Mesenchymal stem cell (in vitro differentiated cells and primary cell): Measurements from ENCODE around the gene UBE2L5.

Experiments used
- DNase-seq: peaks from one replicate; pipeline ENCODE4 v3.0.0-alpha.2; 2013
- H2AFZ ChIP-seq: one replicate; pipeline ENCODE4 v1.6.1; 2013; ENCODE audit warnings: low read depth, mild to moderate bottlenecking, control low read depth, inconsistent platforms, low read length, moderate library complexity
- H2AK5ac ChIP-seq: 2 replicates; pipeline ENCODE4 v1.6.1; 2013; ENCODE audit warnings: low read length, moderate library complexity, mild to moderate bottlenecking, inconsistent platforms; ENCODE audit not compliant: severe bottlenecking
- H2BK120ac ChIP-seq: one replicate; pipeline ENCODE4 v1.6.1; 2013; ENCODE audit warnings: low read depth, mild to moderate bottlenecking, inconsistent platforms, low read length, moderate library complexity
- H2BK12ac ChIP-seq, 2 experiments: one replicate each; pipeline ENCODE4 v1.6.1; 2013; ENCODE audit warnings: inconsistent platforms in 2 of 2, low read length in 2 of 2, mild to moderate bottlenecking in 2 of 2, moderate library complexity in 2 of 2, control low read depth in 1 of 2
- H2BK15ac ChIP-seq: one replicate; pipeline ENCODE4 v1.6.1; 2013; ENCODE audit warnings: mild to moderate bottlenecking, low read depth, inconsistent platforms; ENCODE audit not compliant: poor library complexity, severe bottlenecking
- H2BK5ac ChIP-seq: 2 replicates; pipeline ENCODE4 v1.6.1; 2013; ENCODE audit warnings: low read depth, mild to moderate bottlenecking, low read length, control low read depth, inconsistent platforms; ENCODE audit not compliant: poor library complexity, severe bottlenecking
- H3K14ac ChIP-seq, 2 experiments: one replicate each; pipeline ENCODE4 v1.6.1; 2013; ENCODE audit warnings: inconsistent platforms in 2 of 2, low read length in 2 of 2, control low read depth in 1 of 2, mild to moderate bottlenecking in 1 of 2, moderate library complexity in 1 of 2
- H3K18ac ChIP-seq, 2 experiments: one replicate each; pipeline ENCODE4 v1.6.1; 2013; ENCODE audit warnings: inconsistent platforms in 2 of 2, low read length in 2 of 2, control low read depth in 1 of 2, low read depth in 1 of 2, mild to moderate bottlenecking in 1 of 2
- H3K23ac ChIP-seq, 2 experiments: one replicate each; pipeline ENCODE4 v1.6.1; 2013; ENCODE audit warnings: inconsistent platforms in 2 of 2, low read length in 2 of 2, mild to moderate bottlenecking in 2 of 2, moderate library complexity in 2 of 2, control low read depth in 1 of 2
- H3K27ac ChIP-seq: 2 replicates; pipeline ENCODE4 v1.5.1; 2013; ENCODE audit warnings: mild to moderate bottlenecking, moderate library complexity, low read length, control low read depth, inconsistent platforms; ENCODE audit not compliant: poor library complexity, severe bottlenecking
- H3K27me3 ChIP-seq, 2 experiments: 2 replicates each; pipeline versions ENCODE4 v1.6.1 to v1.7.0; 2013; ENCODE audit warnings: low read length in 2 of 2, mild to moderate bottlenecking in 2 of 2, moderate library complexity in 2 of 2, control low read depth in 1 of 2, inconsistent platforms in 1 of 2; ENCODE audit not compliant: control insufficient read depth in 1 of 2, insufficient read depth in 1 of 2
- H3K36me3 ChIP-seq, 2 experiments: 2 replicates each; pipeline versions ENCODE4 v1.6.1 to v1.7.0; 2013; ENCODE audit warnings: low read length in 2 of 2, control low read depth in 1 of 2, inconsistent platforms in 1 of 2, low read depth in 1 of 2, mild to moderate bottlenecking in 1 of 2; ENCODE audit not compliant: insufficient read depth in 2 of 2, control insufficient read depth in 1 of 2
- H3K4ac ChIP-seq, 2 experiments: one replicate each; pipeline ENCODE4 v1.6.1; 2013; ENCODE audit warnings: inconsistent platforms in 2 of 2, low read length in 2 of 2, mild to moderate bottlenecking in 2 of 2, moderate library complexity in 2 of 2, control low read depth in 1 of 2, low read depth in 1 of 2
- H3K4me1 ChIP-seq: 2 replicates; pipeline ENCODE4 v1.6.1; 2013; ENCODE audit warnings: low read depth, low read length, control low read depth; ENCODE audit not compliant: control insufficient read depth, insufficient read depth
- H3K4me2 ChIP-seq: 2 replicates; pipeline ENCODE4 v1.6.1; 2013; ENCODE audit warnings: low read length, mild to moderate bottlenecking, inconsistent platforms; ENCODE audit not compliant: poor library complexity, severe bottlenecking
- H3K4me3 ChIP-seq, 2 experiments: 2 replicates each; pipeline versions ENCODE4 v1.5.1 to v1.7.0; 2013; ENCODE audit warnings: low read length in 2 of 2, mild to moderate bottlenecking in 2 of 2, control low read depth in 1 of 2, low read depth in 1 of 2; ENCODE audit not compliant: insufficient read depth in 1 of 2
- H3K79me1 ChIP-seq: replicated peaks from 2 replicates; pipeline ENCODE4 v1.6.1; 2013; ENCODE audit warnings: mild to moderate bottlenecking, control low read depth, low read length, inconsistent platforms; ENCODE audit not compliant: poor library complexity, severe bottlenecking
- H3K9ac ChIP-seq: 2 replicates; pipeline ENCODE4 v1.7.0; 2013; ENCODE audit warnings: mild to moderate bottlenecking, low read length, moderate library complexity
- H3K9me3 ChIP-seq: 2 replicates; pipeline ENCODE4 v1.7.0; 2013; ENCODE audit warnings: mild to moderate bottlenecking, low read length; ENCODE audit not compliant: control insufficient read depth
- H4K8ac ChIP-seq: one replicate; pipeline ENCODE4 v1.6.1; 2013; ENCODE audit warnings: inconsistent platforms, mild to moderate bottlenecking, low read length, moderate library complexity
- H4K91ac ChIP-seq: one replicate; pipeline ENCODE4 v1.6.1; 2013; ENCODE audit warnings: mild to moderate bottlenecking, low read length, inconsistent platforms
- WGBS: methylation state at CpG from one replicate; pipeline ENCODE4 v1.1.7; 2013; ENCODE audit warnings: mixed read lengths; 5-methylcytosine and 5-hydroxymethylcytosine counted together

The UBE2L5 gene

GRCh38 chr13:30376426-30377311 is 45.6 kb upstream of the UBE2L5 start:
- Histone ChIP-seq H3K36me3 (no peaks in the 10 kb centered on the region), H2BK5ac (no peak overlapping the region), H3K14ac (no peak overlapping the region), H3K4ac (no peak overlapping the region), H3K27me3 (no peaks in the 10 kb centered on the region), H3K23ac (no peak overlapping the region), H3K9me3 (no peaks in the 10 kb centered on the region), H3K79me1 (no peaks in the 10 kb centered on the region), H3K18ac (no peak overlapping the region), H3K4me3 (no peak overlapping the region), H3K4me2 (no peak overlapping the region), H2BK15ac (no peak overlapping the region), H3K27ac (no peak overlapping the region), H2AFZ (no peak overlapping the region), H3K4me1 (no peaks in the 10 kb centered on the region), H2BK12ac (no peak overlapping the region), H3K9ac (no peak overlapping the region), H2BK120ac (no peak overlapping the region), H4K91ac (no peak overlapping the region), H4K8ac (no peak overlapping the region), H2AK5ac (no peak overlapping the region)
- DNase-seq: no peak
- WGBS: 88% methylated on average over 5 of the region's 5 CpGs

DNA sequence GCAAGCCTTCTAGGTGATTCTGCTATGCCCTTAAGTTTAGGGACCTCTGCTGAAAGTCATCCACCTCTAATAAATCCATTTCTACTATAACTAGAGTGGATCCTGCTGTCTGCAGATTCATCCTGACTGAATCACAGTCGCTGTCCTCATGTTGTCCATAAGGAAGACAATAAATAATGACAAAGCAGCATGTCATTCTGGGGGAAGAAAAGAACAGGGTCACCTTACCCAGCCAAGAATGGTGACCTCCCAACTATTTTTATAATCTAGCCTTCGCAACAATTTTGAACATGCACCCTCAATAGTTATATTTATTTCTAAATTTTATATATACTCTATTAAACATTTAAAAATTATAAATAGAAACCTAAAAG is 45.0 kb upstream of the UBE2L5 start:
- Histone ChIP-seq H3K36me3 (no peaks in the 10 kb centered on the region), H3K14ac (no peak overlapping the region), H2AFZ (no peak overlapping the region), H3K4me2 (no peak overlapping the region), H3K9me3 (no peaks in the 10 kb centered on the region), H3K18ac (no peak overlapping the region), H3K4ac (no peak overlapping the region), H3K79me1 (no peaks in the 10 kb centered on the region), H2BK12ac (no peak overlapping the region), H3K4me1 (no peaks in the 10 kb centered on the region), H4K8ac (no peak overlapping the region), H3K9ac (no peak overlapping the region), H3K23ac (no peak overlapping the region), H2BK5ac (no peak overlapping the region), H4K91ac (no peak overlapping the region), H3K27ac (no peak overlapping the region), H2BK15ac (no peak overlapping the region), H3K4me3 (no peak overlapping the region), H2BK120ac (no peak overlapping the region), H2AK5ac (no peak overlapping the region), H3K27me3 (no peaks in the 10 kb centered on the region)
- 25% methylated on average over 1 of the region's 2 CpGs for WGBS
- DNase-seq: no peak

GRCh38 chr13:30378191-30378590 is 44.1 kb upstream of the UBE2L5 start:
- Histone ChIP-seq H3K4me1 (peaks cover 2% of the 10 kb centered on the region), H2BK12ac (no peak overlapping the region), H2AK5ac (no peak overlapping the region), H3K23ac (no peak overlapping the region), H3K14ac (no peak overlapping the region), H2AFZ (no peak overlapping the region), H2BK5ac (no peak overlapping the region), H3K18ac (no peak overlapping the region), H3K36me3 (no peaks in the 10 kb centered on the region), H4K8ac (no peak overlapping the region), H3K27ac (no peak overlapping the region), H4K91ac (no peak overlapping the region), H2BK120ac (no peak overlapping the region), H3K4me2 (no peak overlapping the region), H2BK15ac (no peak overlapping the region), H3K4me3 (no peak overlapping the region), H3K27me3 (no peaks in the 10 kb centered on the region), H3K9me3 (no peaks in the 10 kb centered on the region), H3K9ac (no peak overlapping the region), H3K4ac (no peak overlapping the region), H3K79me1 (no peaks in the 10 kb centered on the region)
- DNase-seq: no peak
- no CpG with 5 or more reads among the region's 2 CpGs for WGBS

- Histone ChIP-seq H3K36me3 (no peaks in the 10 kb centered on the region), H2AK5ac (no peak overlapping the region), H3K4me3 (no peak overlapping the region), H2BK120ac (no peak overlapping the region), H3K4me2 (no peak overlapping the region), H3K18ac (no peak overlapping the region), H2BK15ac (no peak overlapping the region), H3K23ac (no peak overlapping the region), H3K9ac (no peak overlapping the region), H4K8ac (no peak overlapping the region), H2AFZ (no peak overlapping the region), H2BK12ac (no peak overlapping the region), H3K4me1 (peaks cover 2% of the 10 kb centered on the region), H3K9me3 (no peaks in the 10 kb centered on the region), H3K79me1 (no peaks in the 10 kb centered on the region), H3K27ac (no peak overlapping the region), H3K27me3 (no peaks in the 10 kb centered on the region), H2BK5ac (no peak overlapping the region), H4K91ac (no peak overlapping the region), H3K14ac (no peak overlapping the region), H3K4ac (no peak overlapping the region)
- WGBS: 89% methylated on average over 2 of the region's 2 CpGs
- no peak for DNase-seq
Measured at GRCh38 chr13:30381049-30381448, 41.2 kb upstream of the UBE2L5 start.
